DMS 273 (cell line): ENCODE results near the gene CCL17.
"Not testable (repeated sequence)": the region's sequence is repeated elsewhere in the genome, so short reads cannot be mapped to it uniquely, and the experiment has no call there.

ENCODE experiments used
- DNase-seq: peaks from one replicate; lab custom pipeline; 2025; ENCODE audit not compliant: unreplicated experiment; lab: John Stamatoyannopoulos, UW

Gene CCL17

GRCh38 chr16:57403965-57404817, at the start of gene CCL17:
Gene CCL17 (plus strand): TSS chr16:57404767. CDS start chr16:57413933, 9,166 bp downstream.
- no peak for DNase-seq

DNA sequence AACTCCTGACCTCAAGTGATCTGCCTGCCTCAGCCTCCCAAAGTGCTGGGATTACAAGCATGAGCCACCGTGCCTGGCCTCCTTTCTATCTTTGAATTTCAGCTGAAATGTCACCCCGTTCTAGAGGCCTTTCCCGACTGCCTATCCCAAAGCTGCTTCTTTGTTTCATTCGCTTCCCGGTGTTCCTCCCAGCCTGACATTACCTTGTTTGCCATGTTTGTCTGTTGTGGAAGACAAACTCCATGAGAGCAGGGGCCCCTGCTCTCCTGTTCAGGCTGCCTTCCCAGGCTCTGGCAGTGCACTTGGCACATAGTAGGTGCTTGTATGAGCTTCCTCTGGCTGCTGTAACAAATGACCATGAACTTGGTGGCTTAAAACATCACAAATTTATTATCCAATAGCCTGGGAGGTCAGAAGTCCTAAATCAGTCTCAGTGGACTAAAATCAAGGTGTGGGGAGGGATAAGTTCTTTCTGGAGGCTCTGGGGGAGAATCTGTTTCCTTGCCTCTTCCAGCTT, 48.6 kb upstream of the CCL17 start:
- DNase-seq: no peak

GRCh38 chr16:57356547-57356946, 48.0 kb upstream of the CCL17 start:
- no peak for DNase-seq

DNA sequence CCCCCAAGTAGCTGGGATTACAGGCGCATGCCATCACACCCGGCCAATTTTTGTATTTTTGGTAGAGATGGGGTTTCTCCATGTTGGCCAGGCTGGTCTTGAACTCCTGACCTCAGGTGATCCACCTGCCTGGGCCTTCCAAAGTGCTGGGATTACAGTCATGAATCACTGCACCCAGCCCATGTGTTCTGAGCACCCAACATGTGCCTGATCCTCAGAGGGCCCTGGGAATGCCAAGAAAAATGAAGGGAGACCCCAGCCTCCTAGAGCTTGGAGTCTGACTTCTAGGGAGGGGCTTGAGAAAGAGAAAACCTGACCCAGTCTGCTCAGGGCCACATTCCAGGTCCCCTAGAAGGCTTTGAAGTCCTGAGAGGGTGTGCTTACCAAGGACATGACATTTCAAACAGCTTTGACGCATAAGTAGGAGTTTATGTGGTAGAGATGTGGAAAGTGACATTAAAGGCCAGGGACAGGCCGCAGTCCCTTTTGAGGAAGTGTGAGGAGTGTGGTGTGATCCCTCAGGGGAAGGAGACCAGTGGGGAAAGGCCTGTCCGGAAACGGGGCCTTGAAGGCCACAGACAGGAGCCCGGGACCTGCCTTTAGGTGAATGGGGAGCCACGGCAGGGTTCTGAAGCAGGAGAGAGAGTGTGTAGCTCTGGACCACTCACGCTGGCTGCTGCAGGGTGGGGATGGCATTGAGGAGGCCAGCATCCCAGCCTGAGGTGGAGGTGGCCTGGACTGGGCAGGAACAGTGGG, 47.1 kb upstream of the CCL17 start:
- no peak for DNase-seq

DNA sequence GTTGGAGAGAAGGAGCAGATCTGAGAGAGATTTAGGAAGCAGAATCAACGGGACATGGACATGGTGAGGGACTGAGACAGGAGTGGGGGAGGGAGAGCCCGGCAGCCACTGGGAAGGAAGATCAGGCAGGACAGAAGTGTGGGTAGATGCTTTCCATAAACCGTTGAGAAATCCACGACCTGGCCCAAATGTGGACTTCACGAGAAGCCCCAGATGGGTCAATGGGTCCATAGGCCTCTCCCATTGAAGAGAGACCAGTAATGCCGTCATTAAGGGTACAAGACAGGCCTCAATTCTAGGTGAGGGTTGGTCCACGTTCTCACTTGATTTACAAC, 46.5 kb upstream of the CCL17 start:
- DNase-seq: no peak

DNA sequence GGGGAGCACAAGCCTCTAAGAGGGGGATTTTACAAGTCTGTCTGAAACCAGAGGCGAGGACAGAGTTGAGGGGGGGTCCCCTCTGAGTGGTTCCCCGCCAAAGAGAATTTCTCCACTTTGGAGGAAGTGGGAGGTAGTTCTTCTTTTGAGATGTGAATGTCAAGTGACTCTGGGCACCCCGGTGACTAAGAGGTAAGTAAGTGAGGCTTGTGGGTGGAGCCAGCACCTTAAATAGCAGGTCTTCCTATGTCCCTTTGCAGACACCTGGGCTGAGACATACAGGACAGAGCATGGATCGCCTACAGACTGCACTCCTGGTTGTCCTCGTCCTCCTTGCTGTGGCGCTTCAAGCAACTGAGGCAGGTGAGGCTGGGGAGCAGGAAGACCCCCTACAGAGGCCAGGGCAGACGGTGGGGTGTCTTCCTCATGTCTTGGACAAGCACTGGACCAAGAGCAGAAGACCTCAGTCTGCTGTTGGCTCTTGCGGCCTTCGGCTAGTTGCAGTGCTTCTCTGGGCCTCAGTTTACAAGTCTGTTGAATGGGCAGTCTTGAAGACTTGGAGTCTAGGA, 46.0 kb upstream of the CCL17 start, which contains the start of gene CCL22:
CCL22 (plus strand) TSS at position 257 of the 569 bp plus-strand sequence; CDS start at position 291, 34 bp downstream.
- no peak for DNase-seq

DNA sequence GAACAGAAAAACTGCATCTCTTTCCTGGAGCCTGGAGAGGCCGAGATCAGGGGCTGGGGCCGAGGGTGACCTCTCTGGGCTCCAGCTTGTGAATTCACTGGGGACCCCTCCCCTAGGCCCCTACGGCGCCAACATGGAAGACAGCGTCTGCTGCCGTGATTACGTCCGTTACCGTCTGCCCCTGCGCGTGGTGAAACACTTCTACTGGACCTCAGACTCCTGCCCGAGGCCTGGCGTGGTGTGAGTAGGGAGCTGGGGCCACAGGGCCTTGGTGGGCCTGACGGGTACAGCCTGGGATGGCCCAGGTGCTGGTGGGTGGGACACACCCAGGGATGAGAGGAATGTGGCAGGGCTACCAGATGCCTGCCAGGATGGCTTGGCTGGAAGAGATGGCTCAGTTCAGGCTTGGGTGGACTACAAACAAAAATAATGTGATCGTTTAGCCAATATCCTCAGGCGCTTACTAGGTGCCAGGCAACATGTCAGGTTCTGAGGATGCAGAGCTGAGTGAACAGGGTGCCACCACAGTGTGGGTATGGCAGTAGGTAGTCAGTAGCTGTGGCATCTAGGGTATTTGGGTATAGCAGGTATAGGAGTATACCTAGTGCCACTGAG, 44.1 kb upstream of the CCL17 start:
- DNase-seq: no peak

- no peak for DNase-seq
These were observed 43.2 kb upstream of the CCL17 start for GRCh38 chr16:57361404-57361803.

DNA sequence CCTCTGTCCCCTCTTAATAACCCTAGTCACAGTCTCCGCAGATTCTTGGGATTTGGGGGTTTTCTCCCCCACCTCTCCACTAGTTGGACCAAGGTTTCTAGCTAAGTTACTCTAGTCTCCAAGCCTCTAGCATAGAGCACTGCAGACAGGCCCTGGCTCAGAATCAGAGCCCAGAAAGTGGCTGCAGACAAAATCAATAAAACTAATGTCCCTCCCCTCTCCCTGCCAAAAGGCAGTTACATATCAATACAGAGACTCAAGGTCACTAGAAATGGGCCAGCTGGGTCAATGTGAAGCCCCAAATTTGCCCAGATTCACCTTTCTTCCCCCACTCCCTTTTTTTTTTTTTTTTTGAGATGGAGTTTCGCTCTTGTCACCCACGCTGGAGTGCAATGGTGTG, 40.4 kb upstream of the CCL17 start:
- DNase-seq: no peak

GRCh38 chr16:57366544-57367040, 38.0 kb upstream of the CCL17 start:
- no peak for DNase-seq

- DNase-seq: no peak
These were observed 37.3 kb upstream of the CCL17 start for GRCh38 chr16:57367116-57367752.

DNA sequence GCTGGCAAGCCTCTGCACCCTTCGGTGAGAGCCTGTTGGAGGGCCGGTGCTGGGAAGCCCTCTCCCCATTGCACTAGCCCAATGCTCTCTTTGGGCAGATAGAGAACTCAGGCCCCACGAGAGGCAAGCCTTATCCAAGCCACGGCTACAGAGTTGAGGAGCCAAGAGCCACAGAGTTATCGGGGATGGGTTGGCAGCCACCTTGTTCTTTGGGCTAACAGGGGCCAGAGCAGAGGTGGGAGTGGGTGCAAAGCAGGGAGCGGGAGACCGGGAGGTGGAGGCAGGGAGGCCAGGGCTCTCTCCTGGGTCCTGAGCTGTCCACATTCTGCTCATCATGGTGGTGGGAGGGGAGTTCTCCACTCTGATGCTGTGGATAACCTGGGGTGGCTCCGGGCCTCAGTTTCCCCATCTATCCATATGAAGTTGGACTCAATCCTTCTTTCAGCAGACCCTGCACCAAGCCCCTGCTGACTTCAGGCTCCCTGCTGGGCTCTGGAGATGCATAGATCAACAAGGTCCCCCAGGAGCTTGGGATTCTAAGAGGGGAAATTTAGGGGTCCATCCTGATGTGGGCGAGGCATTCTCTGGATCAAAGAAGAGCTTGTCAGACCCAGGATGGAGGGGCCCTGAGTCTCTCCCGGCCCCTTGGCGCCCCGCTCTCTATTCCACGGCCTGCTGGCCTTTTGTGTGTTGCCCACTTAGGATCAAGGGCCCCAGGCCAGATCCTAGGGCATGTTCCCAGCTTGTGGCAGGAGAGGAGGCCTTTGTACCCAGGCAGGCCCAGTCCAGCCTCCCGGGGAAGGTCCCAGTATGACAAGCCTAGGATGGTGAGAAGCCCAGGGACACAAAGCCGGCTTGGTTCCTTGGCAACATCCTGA, 32.8 kb upstream of the CCL17 start:
- no peak for DNase-seq

GRCh38 chr16:57372372-57373116, 32.0 kb upstream of the CCL17 start, which contains the start of gene CX3CL1:
Gene CX3CL1 (plus strand): TSS chr16:57372490. CDS start chr16:57372569, 79 bp downstream.
- peak; percentile 79 for DNase-seq

DNA sequence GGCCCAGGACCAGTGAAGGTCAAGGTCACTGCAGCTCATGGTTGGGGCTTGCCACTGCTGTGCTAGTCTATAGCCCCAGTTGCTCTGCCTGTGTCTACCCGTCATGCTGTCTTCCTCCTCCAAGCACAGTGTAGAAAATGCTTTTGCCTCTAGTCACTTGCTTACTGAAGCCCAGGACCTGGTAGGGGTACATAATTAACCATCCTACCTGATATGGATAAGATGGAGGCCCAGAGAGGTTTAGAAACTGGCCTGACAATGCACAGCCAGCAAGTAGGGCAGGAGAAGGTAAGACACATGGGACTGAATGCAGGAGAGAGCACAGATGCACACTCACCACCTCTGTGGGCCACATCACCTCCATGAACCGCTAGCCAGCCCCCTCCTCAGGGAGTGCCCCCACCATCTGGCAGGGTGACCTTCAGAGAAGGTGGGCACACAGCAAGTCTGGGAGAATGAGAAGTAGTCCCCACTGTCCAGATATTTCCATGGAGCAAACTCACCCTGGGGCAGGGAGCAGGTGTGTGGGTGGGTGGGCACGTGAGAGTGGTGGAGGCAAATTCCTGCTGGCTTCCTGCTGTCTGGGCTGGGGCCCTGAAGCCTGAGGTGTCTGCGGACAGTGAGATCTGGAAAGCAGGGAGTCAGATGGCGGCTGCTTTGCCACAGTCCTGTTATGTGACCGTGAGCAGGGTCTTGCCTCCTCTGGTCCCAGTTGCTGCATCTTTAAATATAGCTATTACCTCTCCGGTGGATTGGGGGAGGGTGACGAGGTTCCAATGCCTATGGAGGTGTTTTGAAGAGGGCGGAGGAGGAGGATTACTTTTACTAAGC, 31.2 kb upstream of the CCL17 start:
- DNase-seq: no peak

DNA sequence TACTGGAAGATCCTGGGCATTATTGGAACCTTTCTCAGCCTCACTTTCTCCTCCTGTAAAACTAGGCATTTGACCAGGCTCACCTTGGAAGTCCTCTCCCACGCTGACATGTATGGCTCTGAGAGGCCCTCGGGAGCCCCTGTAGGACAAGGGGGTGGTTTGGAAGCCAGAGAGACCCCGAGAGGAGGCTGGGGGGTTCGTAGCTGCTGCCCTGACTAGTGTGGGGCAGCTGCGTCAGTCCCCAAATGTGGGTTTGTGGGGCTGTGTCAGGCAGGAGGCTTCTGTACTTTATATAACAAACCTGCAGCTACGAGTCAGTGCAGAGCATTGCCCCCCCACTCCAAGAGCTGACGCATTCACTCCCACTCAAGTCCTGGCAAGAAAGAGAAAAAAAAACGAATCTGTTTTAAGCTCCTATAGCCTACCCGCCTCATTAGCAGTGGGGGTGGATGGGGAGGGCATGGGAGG, 30.5 kb upstream of the CCL17 start:
- DNase-seq: peak; percentile 32

- not testable (repeated sequence) for DNase-seq
These were observed 29.6 kb upstream of the CCL17 start for GRCh38 chr16:57374925-57375465.

DNA sequence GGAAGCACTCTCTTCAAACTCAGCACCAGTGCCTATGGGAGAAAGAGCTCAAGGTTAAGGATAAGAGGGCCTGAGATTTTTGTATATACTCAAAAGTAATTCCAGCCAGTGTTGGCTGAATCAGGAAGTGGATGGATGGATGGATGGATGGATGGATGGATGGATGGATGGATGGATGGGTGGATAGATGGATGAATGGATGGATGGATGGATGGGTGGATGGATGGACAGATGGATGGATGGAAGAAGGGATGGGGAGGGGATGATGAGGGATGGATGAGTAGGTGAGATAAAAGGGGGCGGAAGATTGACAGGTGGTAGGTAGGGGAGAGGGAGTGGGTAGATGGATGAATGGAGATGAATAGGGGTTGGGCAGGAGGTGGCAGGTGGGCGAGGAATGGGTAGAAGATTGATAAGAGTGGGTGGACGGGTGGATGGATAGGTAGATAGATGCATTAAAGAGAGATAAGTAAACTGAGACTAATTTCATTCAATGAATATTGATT, 28.2 kb upstream of the CCL17 start:
- DNase-seq: no peak
